Hippocampal formation (tissue), 2 donors: Measurements from ENCODE around the gene TOP2B.

Experiments
- DNase-seq, 2 donors: peaks; one replicate each; lab custom pipeline; 2025; lab: John Stamatoyannopoulos, UW

Gene TOP2B, protein sequence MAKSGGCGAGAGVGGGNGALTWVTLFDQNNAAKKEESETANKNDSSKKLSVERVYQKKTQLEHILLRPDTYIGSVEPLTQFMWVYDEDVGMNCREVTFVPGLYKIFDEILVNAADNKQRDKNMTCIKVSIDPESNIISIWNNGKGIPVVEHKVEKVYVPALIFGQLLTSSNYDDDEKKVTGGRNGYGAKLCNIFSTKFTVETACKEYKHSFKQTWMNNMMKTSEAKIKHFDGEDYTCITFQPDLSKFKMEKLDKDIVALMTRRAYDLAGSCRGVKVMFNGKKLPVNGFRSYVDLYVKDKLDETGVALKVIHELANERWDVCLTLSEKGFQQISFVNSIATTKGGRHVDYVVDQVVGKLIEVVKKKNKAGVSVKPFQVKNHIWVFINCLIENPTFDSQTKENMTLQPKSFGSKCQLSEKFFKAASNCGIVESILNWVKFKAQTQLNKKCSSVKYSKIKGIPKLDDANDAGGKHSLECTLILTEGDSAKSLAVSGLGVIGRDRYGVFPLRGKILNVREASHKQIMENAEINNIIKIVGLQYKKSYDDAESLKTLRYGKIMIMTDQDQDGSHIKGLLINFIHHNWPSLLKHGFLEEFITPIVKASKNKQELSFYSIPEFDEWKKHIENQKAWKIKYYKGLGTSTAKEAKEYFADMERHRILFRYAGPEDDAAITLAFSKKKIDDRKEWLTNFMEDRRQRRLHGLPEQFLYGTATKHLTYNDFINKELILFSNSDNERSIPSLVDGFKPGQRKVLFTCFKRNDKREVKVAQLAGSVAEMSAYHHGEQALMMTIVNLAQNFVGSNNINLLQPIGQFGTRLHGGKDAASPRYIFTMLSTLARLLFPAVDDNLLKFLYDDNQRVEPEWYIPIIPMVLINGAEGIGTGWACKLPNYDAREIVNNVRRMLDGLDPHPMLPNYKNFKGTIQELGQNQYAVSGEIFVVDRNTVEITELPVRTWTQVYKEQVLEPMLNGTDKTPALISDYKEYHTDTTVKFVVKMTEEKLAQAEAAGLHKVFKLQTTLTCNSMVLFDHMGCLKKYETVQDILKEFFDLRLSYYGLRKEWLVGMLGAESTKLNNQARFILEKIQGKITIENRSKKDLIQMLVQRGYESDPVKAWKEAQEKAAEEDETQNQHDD (N-terminal part only)

DNA sequence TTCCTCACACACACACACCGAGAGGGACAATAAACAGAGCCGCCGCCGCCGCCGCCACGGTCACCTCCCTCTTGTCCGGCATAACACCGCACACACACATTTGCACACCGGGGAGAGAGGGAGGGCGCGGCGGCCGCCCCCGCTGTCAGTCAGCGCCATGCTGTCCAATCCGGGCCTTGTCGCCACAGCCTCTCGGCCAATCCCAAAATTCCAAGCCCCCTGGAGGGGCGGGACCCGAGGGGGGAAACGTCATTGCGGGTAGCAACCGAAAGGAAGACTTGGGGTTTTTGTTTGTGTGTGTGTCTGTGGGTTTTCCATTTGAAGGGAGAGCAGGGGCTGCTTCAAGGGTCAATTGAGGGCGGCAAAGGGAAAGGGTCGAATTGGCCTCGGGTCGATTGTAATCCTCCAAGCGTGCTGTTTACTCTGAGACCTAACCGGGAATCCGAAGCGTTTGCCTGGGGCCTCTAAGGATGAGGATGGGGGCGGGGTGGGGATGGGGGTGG, at the start of gene TOP2B:
Gene TOP2B (minus strand): TSS at position 96 of the 503 bp plus-strand sequence. CDS start 610 bp downstream, outside the sequence.
- peak; percentile 98 for DNase-seq

- no peak for DNase-seq
Observed at GRCh38 chr3:25713341-25713985, 48.8 kb upstream of the TOP2B start.

- DNase-seq, result no peak
Observed at GRCh38 chr3:25711090-25711489, 46.4 kb upstream of the TOP2B start.

DNA sequence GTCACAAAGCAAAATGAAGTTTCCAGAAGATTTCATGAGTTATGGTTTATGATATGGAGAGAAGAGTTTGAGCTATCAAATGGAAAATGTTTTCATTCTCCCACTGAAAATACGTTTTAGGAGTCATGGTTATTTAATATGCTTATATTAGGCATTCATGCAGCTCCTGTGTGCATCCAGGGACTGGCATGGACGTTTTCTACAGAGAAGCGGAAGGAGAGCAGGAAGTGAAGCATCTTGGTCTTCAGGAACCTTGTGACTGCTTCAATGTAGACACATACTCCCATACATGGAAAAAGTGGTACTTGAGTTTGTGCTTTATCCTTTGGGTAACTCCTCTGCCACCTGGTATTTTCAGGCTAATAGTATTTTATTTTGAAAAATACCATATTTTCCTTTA, 43.3 kb upstream of the TOP2B start:
- no peak for DNase-seq

GRCh38 chr3:25707268-25707926, 42.7 kb upstream of the TOP2B start:
- no peak for DNase-seq

- no peak for DNase-seq
Observed at GRCh38 chr3:25706213-25706612, 41.5 kb upstream of the TOP2B start.

DNA sequence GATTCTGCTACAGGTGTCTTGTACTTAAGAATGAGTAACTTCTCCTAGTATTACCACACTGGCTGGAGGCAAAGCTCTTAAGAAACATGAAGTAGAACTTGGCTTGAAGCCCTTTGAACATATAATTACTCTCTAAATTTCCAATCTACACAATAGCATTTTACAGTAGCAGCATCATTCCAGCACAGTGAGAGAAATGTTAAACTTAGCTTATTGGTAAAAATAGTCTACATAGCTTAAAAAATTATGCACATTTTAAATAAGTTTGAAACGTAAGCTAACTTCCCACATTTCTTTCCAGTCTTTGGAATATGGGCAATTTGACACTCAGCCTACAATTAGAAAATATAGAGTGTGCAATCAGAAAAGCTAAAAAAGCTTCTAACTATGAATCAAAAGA, 32.8 kb upstream of the TOP2B start:
- DNase-seq, result no peak

DNA sequence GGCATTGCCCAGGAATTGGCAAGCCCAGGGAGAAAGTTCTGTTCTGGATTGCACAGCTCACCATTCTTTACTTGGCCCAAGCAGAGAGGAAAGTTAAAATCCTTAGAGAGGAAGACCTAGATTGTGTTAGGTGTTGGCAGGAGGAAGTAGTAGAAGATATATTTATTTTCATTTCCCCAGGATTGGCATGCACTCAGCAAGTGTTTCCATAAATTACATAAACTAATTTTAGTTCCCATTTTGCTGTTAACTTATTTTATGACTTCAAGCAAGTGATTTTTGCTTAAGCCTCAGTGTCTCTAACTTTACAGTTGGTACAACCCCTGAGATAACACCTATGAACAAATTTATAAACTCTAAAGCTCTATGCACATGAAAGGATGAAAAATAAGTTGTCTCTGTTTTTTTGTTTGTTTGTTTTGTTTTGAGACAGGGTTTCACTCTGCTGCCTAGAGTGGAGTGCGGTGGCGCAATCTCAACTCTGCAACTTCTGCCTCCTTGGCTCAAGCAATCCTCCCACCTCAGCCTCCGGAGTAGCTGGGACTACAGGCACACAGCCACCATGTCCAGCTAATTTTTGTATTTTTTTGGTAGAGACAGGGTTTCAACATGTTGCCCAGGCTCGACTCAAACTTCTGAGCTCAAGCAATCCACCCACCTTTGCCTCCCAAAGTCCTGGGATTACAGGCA, 31.2 kb upstream of the TOP2B start:
- no peak for DNase-seq

- no peak for DNase-seq
Observed at GRCh38 chr3:25693238-25693637, 28.5 kb upstream of the TOP2B start.

GRCh38 chr3:25692341-25692740, 27.6 kb upstream of the TOP2B start:
- no peak for DNase-seq

DNA sequence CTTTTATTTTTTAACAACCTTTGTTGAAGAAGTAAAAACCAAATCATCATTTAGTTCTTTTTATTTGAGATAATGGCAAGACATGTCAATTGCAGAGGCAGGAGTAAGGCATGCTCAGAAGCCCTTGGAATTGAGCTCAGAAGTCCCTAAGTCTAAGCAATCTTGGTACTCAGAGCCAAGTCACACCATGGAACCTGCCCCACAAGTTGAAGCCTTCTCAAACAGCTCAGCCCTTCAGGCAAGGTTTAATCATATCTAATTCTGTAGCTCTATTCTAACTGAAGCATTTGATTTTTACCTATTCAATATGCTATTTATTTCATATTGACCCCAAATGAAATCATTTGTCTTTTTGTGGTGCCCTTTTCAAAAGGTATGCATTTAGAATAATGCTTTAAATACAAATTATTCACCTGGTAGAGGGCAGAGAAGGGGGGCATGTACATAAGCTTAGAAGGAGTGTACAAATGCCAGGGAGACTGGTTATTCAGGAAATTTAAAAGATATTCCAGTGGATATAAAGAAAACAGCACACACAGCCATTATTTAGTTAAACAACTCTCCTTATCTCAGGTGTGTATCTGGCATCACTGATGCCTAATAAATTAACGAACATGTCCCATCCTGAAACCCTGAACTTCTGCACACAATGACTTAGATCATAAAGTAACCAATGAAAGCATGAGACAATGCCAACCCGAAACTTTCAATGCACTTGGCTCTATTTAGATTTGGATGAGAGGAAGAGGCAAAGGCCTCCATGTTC, 26.2 kb upstream of the TOP2B start:
- DNase-seq, result no peak

- DNase-seq, result no peak
Observed at GRCh38 chr3:25689226-25689625, 24.5 kb upstream of the TOP2B start.

DNA sequence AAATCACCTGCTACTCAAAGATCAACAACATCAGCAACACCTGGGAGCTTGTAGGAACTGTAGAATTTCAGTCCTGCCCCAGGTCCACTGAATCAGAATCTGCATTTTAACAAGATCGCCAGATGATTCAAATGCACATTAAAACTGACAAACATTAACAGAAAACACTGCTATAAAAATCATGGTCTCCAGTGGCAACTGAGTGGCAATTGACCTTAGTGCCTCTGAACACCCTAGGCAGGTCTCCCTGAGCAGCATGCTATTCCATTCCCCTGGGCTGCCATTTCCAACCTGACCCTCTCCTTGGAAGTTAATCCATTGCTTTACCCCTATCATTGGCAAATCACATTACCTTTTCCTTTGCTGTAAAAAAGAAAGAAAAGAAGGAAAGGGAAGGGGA, 23.0 kb upstream of the TOP2B start:
- DNase-seq, result no peak

GRCh38 chr3:25686766-25687165, 22.1 kb upstream of the TOP2B start:
- DNase-seq, result no peak

GRCh38 chr3:25683882-25684281, 19.2 kb upstream of the TOP2B start:
- no peak for DNase-seq

DNA sequence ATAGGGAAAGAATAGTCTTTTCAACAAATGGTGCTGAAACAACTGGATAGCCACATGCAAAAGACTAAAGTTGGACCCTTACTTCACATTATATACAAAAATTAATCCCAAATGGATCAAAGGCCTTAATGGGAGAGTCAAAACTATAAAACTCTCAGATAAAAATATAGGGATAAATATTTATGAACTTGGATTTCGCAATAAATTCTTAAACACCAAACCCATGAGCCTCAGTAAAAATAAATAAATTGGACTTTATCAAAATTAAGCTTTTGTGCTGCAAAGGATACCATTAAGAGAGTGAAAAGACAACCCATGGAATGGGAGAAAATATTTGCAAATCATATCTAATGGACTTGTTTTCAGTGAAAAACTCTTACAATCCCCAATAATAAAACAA, 18.7 kb upstream of the TOP2B start:
- DNase-seq, result no peak

- peak in 1 of 2 donors; percentile 19 for DNase-seq
Observed at GRCh38 chr3:25679642-25680302, 15.1 kb upstream of the TOP2B start.

GRCh38 chr3:25679166-25679565, 14.5 kb upstream of the TOP2B start:
- DNase-seq, result peak in 1 of 2 donors; percentile 45

DNA sequence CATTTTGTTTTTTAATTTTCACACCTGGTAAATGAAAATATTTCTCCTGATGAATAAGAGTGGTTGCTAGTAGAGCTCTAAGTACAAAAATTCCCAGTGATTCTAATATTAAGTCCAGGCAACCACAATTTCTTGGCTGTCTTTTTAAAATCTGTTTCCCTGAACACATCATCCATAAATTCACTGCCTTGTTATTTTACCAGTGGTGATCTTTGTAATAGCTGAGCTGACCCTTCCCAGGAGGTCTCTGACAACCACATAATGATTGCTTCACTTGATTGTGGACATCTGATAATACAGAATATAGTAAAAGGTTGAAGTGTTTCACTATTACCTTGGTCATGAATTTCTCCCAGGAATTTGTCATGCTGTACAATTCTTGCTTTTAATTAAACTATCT, 13.9 kb upstream of the TOP2B start:
- no peak for DNase-seq
